GM19035 (cell line): ENCODE data around the gene CREB5.

Experiments used
- ATAC-seq: cut with Tn5 transposase; IDR thresholded peaks from one replicate; pipeline ENCODE4 v1.9.1; 2021; ENCODE audit not compliant: unreplicated experiment

Gene CREB5

DNA sequence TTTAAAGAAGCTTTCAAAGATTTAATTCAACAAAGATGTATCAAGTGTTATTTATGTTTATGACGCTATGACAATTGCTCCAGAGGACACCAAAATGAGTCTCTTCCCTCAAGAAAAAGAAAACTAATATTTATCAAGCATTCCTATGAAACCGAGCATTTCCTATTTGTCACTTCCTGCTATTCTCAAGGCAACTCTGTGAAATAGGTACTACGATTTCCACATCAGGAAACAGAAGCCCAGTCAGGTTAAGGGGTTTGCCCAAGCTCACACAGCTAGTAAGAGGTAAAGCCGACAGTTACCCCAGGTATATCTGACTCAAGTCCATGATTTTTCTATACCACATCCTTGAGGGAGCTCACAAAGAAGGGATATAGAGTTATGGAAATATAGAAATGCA, 459.9 kb downstream of the CREB5 start:
- ATAC-seq = no peak

DNA sequence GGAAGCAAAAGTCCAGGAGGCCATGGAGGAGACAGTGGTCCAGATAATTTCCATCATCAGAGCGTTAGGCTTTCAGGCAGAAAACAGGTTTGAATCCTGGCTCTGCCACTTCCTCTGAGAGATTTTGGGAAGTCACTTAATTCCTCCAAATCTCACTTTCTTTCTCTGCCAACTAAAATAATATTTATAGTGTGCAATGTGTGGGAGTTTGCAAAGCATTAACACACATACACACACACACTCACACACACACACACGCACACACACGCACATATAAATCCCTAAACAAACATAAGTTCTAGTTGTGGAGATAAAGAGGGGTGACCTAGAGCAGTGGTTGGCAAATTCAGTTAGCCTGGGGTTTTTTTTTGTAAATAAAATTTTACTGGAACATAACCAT, 461.0 kb downstream of the CREB5 start:
- no peak for ATAC-seq

DNA sequence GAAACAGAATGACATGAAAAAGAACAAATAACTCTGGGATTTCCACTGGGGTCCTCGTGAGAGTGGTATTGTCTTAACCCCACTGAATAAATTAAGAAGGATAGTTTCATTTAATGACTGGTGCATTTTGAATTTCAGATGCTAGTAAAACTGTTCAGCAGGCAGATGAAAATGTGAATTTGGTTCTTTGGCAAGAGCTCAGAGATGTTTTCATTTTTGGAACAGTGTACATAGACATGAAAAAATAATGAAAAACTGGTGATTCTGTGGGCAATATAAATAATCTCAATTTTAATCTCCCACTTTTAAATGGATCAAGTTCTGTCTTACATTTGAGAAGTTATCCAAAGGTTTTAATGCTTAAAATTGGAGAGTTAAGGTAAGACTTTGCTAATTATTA, 461.7 kb downstream of the CREB5 start:
- no peak for ATAC-seq
